HL-60 (cell line): ENCODE data around the gene ZNF205.

ENCODE experiments used
- POLR2AphosphoS5 ChIP-seq: IDR thresholded peaks from 2 replicates; pipeline ENCODE4 v1.6.1; 2012; ENCODE audit warnings: low read depth
- REST ChIP-seq: IDR thresholded peaks from 2 replicates; pipeline ENCODE4 v1.6.1; 2012; ENCODE audit warnings: low read depth; ENCODE audit not compliant: insufficient replicate concordance

- TF ChIP-seq REST (no peak), POLR2AphosphoS5 (no peak)
These were observed 42.8 kb downstream of the ZNF205 start for GRCh38 chr16:3155181-3155580.
